ENCODE results near the gene CA5A.
"Not testable (repeated sequence)": the region's sequence is repeated elsewhere in the genome, so short reads cannot be mapped to it uniquely, and the experiment has no call there.

The CA5A gene

DNA sequence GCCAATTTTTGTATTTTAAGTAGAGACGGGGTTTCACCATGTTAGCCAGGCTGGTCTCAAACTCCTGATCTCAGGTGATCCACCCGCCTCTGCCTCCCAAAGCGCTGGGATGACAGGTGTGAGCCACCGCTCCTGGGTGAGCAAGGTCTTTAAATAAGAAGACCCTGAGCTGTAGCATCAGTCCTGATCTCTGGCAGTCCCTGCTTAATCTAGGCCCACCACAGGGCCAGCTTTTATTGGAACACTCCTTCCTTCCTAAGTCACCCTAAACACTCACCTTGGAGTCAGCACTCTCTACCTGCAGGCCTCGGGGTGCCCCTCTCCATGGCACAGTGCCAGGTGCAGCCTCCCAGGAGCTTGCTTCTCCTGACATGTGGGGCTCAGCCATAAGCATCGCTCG is 30.8 kb downstream of the CA5A start:
- H3K27me3 Mint-ChIP-seq; H3K36me3 Mint-ChIP-seq (ENCODE audit: insufficient read depth); DNase-seq (ENCODE audit: low spot score in 2 of 2); H3K27ac Mint-ChIP-seq (ENCODE audit: low read depth); H3K4me3 Mint-ChIP-seq; H3K4me1 Mint-ChIP-seq; ATAC-seq (replicated peaks; ENCODE audit: extremely low read depth, poor library complexity, severe bottlenecking); H3K9me3 Mint-ChIP-seq: not testable (repeated sequence)

DNA sequence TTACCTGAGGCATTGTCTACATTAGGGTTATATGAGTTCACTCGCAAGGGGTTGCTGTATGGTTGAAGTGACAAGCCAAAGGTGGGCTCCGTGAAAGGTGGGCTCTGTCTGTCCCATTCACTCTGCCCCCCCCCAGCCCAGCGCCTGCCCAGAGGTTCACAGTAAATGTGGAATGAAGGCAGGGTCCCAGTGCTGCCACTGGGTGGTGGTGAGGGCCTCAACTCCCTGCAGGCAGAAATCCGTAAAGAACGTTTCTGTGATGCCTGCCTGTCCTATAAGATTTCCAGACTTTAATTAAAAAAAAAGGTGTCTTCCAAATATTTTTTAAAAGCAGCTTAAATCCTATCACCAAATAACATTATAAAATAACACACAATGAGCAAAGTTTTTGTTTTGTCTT is 31.4 kb downstream of the CA5A start:
- not testable (repeated sequence) for H3K4me1 Mint-ChIP-seq; DNase-seq (ENCODE audit: low spot score in 2 of 2); H3K4me3 Mint-ChIP-seq; H3K27ac Mint-ChIP-seq (ENCODE audit: low read depth); H3K27me3 Mint-ChIP-seq; H3K9me3 Mint-ChIP-seq; ATAC-seq (replicated peaks; ENCODE audit: extremely low read depth, poor library complexity, severe bottlenecking); H3K36me3 Mint-ChIP-seq (ENCODE audit: insufficient read depth)

DNA sequence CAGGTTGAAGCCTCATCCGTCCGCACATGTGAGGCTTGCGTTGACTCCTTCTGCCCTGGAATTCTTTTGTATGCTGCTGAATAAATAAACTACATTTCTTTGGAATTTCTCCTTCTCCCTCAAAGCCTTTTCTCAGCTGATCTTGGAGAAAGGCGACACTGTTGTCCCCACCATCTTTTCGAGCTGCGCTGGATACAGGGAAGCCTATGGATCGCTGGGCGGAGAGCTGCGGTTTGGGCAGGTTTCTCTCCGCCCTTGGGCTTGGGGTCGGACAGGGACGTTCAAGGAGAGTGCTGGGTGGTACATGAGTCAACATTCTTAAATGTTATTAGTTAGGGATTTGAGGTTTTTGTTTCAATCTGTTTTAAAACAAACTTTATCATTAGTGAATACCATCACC is 35.8 kb downstream of the CA5A start:
- H3K27me3 Mint-ChIP-seq; DNase-seq (ENCODE audit: low spot score in 2 of 2); H3K27ac Mint-ChIP-seq (ENCODE audit: low read depth); H3K4me3 Mint-ChIP-seq; ATAC-seq (replicated peaks; ENCODE audit: extremely low read depth, poor library complexity, severe bottlenecking); H3K9me3 Mint-ChIP-seq; H3K36me3 Mint-ChIP-seq (ENCODE audit: insufficient read depth): not testable (repeated sequence)
- H3K4me1 Mint-ChIP-seq: peaks cover 28% of the 10 kb centered on the region

DNA sequence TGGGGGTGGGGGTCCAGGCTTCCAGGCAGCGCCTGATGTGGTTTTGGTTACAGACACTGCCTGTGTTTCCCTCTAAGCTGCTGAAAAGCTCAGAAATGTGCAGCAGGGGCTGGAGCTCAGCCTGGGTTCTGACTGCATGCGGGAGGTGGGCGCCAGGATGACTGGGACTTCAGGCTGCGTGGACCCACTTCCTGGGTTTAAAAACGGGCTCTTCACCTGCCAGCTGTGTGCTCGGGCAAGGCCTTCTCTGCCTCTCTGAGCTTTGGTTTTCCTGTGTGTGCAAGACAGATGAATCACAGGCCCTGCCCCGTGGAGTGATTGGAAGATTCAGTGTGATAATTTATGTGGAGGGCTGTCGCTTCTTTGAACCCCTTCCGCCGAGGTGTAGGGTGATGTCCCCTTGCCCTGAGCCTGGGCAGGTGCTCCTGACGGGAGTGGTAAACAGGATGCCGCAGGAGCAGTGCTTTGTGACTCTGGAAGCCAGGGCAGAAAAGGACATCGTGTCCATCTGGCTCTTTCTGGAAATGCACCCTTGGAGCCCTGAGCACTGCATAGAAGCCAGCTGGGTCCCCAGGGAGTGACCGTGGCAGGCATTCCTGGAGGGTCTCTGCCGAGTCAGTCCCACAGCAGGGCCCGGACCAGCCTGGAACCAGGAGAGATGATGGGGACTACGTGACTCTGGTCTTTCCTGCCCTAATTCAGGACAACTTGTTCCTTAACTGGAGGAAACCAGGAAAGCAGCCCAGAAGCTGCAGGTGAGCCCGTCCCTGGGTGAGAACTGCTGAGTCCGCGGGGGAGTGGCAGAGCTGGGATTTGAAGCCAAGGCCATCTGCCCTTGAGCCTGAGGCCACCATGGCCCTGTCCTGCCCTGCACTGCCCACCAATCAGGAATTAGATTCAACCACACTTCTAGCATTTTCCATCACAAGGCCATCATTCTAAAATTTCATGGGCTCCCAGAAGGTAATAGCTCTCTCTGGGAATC is 38.5 kb downstream of the CA5A start:
- peak overlapping the region; percentile 69 for H3K4me3 Mint-ChIP-seq
- H3K4me1 Mint-ChIP-seq: peaks cover 29% of the 10 kb centered on the region
- H3K27ac Mint-ChIP-seq (ENCODE audit: low read depth): peak overlapping the region; percentile 84
- peaks cover 7% of the 10 kb centered on the region for H3K36me3 Mint-ChIP-seq (ENCODE audit: insufficient read depth)
- ATAC-seq (replicated peaks; ENCODE audit: extremely low read depth, poor library complexity, severe bottlenecking) (peak; percentile 24), DNase-seq (ENCODE audit: low spot score in 2 of 2) (peak in 1 of 2 donors; percentile 22)
- no peaks in the 10 kb centered on the region for H3K27me3 Mint-ChIP-seq
- H3K9me3 Mint-ChIP-seq: no peaks in the 10 kb centered on the region

DNA sequence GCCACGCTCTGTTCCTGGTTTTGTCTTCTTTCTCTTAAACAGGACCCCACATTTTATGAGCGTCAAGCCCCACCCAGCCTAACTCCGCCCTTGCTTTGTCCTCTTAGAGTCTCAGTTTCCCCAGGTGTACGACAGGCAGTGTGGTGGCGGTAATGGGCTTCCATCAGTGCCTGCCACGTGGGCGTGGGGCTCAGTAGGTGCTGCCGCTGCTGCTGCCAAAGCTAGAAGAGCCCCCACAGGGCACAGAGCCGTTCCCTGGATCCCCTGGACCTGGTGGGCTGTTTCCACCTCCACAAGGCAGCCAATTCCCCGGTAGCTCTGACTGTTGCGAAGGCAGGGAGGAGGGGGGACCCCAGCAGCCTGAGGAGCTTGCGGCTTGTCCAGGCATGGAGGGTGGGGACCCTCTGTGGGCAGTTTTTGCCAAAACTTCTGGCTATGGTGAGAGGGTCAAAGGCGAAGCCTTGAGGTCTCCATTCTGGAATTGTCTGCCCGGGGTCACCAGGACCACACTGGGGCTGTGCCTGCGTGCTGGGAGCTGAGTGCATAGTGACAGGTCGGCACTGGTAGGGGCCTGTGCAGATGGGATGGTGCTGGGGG is 39.3 kb downstream of the CA5A start:
- H3K36me3 Mint-ChIP-seq (ENCODE audit: insufficient read depth); H3K9me3 Mint-ChIP-seq; ATAC-seq (replicated peaks; ENCODE audit: extremely low read depth, poor library complexity, severe bottlenecking); H3K27me3 Mint-ChIP-seq; DNase-seq (ENCODE audit: low spot score in 2 of 2): not testable (repeated sequence)
- Mint-ChIP-seq H3K4me3 (peak overlapping the region; percentile 69), H3K4me1 (peaks cover 29% of the 10 kb centered on the region), H3K27ac (ENCODE audit: low read depth) (peak overlapping the region; percentile 84)

DNA sequence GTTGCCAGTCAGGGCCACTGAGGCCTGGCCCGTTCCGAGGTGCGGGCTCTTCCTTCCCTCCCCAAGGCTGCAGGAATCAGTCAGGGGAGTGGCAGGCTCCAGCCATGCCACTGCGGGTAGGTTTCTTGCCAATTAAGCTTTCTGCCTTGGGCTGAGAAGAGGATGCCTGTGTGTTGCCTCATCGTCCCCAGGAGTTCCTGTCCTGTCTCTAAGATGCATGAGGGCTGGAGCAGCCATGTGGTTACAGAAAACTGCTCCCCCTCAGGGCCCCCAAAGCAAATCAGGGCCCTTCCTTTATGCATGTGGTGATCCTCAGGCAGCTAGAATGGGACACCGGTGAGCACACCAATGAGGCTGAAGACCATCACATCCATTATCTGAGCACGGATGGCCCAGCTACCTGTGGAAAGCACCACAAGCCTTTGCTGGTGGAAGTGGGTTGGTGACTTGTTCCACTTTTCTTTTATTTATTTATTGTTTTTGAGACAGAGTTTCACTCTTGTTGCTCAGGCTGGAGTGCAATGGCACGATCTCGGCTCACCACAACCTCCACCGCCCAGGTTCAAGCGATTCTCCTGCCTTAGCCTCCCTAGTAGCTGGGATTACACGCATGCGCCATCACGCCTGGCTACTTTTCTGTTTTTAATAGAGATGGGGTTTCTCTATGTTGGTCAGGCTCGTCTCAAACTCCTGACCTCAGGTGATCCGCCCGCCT is 40.0 kb downstream of the CA5A start:
- DNase-seq (ENCODE audit: low spot score in 2 of 2); H3K9me3 Mint-ChIP-seq; H3K36me3 Mint-ChIP-seq (ENCODE audit: insufficient read depth); H3K27me3 Mint-ChIP-seq: not testable (repeated sequence)
- Mint-ChIP-seq H3K4me3 (peak overlapping the region; percentile 69), H3K4me1 (peaks cover 29% of the 10 kb centered on the region), H3K27ac (ENCODE audit: low read depth) (peak overlapping the region; percentile 84)
- ATAC-seq (replicated peaks; ENCODE audit: extremely low read depth, poor library complexity, severe bottlenecking): peak; percentile 10

DNA sequence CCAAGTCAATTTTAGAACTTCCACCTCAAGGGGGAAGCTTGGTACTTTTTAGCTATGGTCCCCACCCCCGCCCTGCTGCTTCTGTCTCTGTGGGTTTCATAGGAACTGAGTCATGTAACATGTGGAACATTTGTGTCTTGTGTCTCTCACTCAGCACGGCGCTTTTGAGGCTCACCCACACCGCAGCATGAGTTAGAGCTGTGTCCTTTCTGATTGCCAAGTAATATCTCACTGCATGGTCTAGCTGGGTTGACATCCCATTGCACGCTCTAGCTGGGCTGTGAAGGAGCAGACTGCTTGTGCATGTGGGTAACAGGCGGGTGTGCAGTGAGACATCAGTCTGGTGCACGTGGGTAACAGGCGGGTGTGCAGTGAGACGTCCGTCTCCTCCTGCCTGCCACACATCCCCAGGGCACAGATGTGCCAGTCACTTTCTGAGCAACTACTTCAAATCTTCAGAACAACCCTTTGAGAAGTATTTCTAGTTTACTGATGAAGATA is 40.6 kb downstream of the CA5A start:
- Mint-ChIP-seq H3K4me1 (peaks cover 29% of the 10 kb centered on the region), H3K27me3 (no peaks in the 10 kb centered on the region), H3K27ac (ENCODE audit: low read depth) (peak overlapping the region; percentile 84), H3K9me3 (no peaks in the 10 kb centered on the region), H3K4me3 (peak overlapping the region; percentile 69), H3K36me3 (ENCODE audit: insufficient read depth) (peaks cover 7% of the 10 kb centered on the region)
- DNase-seq (ENCODE audit: low spot score in 2 of 2): peak; percentile 22 to 59
- ATAC-seq (replicated peaks; ENCODE audit: extremely low read depth, poor library complexity, severe bottlenecking): peak; percentile 87

DNA sequence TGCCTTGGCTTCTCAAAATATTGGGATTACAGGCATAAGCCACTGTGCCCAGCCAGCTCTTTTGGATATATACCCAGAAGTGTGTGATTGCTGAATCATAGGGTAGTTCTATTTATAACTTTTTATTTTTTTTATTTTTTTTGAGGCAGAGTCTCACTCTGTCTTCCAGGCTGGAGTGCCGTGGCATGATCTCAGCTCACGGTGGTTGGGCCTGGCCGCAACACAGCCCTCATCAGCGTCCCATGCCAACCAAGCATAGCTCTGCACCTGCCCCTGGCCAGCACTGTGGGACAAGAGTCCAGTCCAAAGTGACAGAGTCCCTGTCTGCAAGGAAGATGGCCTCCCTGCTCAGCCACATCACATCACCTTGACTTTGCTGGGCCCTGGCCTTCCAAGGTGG is 42.3 kb downstream of the CA5A start:
- H3K4me3 Mint-ChIP-seq; DNase-seq (ENCODE audit: low spot score in 2 of 2); H3K27ac Mint-ChIP-seq (ENCODE audit: low read depth); H3K9me3 Mint-ChIP-seq; H3K36me3 Mint-ChIP-seq (ENCODE audit: insufficient read depth); H3K27me3 Mint-ChIP-seq; ATAC-seq (replicated peaks; ENCODE audit: extremely low read depth, poor library complexity, severe bottlenecking): not testable (repeated sequence)
- peaks cover 29% of the 10 kb centered on the region for H3K4me1 Mint-ChIP-seq

DNA sequence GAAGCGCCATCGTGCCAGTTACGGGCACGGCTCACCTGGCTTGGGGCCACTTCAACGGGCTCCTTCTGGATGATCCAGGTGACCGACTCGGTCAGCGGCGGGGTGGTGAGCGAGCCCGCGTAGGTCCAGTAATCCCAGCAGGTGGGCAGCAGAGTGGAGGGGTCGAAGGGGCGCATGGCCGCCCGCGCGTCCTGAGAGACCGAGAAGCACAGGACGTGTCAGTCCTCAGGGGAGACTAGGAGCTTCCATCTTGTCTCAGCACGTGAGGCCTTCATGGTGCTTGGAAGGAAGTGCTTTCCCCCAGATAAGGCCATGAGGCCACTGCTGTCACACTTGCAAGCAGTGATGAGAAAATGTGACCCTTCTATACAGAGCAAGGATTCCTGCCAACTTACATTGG is 44.6 kb downstream of the CA5A start:
- H3K27ac Mint-ChIP-seq (ENCODE audit: low read depth): no peak overlapping the region
- DNase-seq (ENCODE audit: low spot score in 2 of 2) (no peak), ATAC-seq (replicated peaks; ENCODE audit: extremely low read depth, poor library complexity, severe bottlenecking) (no peak)
- H3K36me3 Mint-ChIP-seq (ENCODE audit: insufficient read depth): peaks cover 4% of the 10 kb centered on the region
- no peaks in the 10 kb centered on the region for H3K9me3 Mint-ChIP-seq
- no peaks in the 10 kb centered on the region for H3K27me3 Mint-ChIP-seq
- peaks cover 14% of the 10 kb centered on the region for H3K4me1 Mint-ChIP-seq
- H3K4me3 Mint-ChIP-seq: no peak overlapping the region

DNA sequence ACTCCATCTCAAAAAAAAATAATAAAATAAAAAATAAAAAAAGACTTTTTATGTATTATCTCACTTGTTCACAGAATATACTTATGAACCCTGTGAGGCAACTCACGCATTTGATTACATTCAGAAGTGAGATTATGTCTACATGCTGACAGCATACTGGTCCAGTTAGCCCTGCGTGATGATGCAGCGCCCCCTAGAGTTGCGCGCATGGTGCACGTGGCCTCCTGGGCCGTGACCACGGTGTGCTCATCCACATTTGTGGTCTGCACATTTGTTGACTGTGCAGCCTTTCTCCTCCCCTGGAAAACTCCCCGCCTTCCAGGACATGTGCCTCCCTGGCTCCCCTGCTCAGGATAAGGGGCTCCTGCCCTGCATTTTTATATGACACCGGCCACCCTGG is 46.6 kb downstream of the CA5A start:
- ATAC-seq (replicated peaks; ENCODE audit: extremely low read depth, poor library complexity, severe bottlenecking); H3K27me3 Mint-ChIP-seq; DNase-seq (ENCODE audit: low spot score in 2 of 2); H3K27ac Mint-ChIP-seq (ENCODE audit: low read depth); H3K36me3 Mint-ChIP-seq (ENCODE audit: insufficient read depth); H3K4me1 Mint-ChIP-seq; H3K9me3 Mint-ChIP-seq; H3K4me3 Mint-ChIP-seq: not testable (repeated sequence)

DNA sequence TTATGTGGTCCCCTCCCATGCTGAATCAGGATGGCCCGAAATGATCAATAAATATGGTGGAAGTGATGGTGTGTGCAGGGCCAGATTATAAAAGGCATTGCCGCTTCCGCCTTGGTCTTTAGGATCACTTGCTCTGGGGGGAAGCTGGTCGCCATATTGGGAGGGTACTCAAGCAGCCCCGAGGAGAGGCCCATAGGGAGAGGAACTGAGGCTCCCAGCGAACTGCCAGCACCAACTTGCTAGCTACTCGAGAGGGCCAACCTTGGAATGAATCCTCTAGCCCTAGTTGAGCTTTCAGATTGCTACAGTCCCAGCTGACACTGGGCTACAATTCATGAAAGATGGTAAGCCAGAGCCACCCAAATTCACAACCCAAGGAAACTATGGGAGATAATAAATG is 48.0 kb downstream of the CA5A start:
- ATAC-seq (replicated peaks; ENCODE audit: extremely low read depth, poor library complexity, severe bottlenecking); H3K4me3 Mint-ChIP-seq; H3K9me3 Mint-ChIP-seq; H3K4me1 Mint-ChIP-seq; H3K36me3 Mint-ChIP-seq (ENCODE audit: insufficient read depth); DNase-seq (ENCODE audit: low spot score in 2 of 2); H3K27me3 Mint-ChIP-seq; H3K27ac Mint-ChIP-seq (ENCODE audit: low read depth): not testable (repeated sequence)

DNA sequence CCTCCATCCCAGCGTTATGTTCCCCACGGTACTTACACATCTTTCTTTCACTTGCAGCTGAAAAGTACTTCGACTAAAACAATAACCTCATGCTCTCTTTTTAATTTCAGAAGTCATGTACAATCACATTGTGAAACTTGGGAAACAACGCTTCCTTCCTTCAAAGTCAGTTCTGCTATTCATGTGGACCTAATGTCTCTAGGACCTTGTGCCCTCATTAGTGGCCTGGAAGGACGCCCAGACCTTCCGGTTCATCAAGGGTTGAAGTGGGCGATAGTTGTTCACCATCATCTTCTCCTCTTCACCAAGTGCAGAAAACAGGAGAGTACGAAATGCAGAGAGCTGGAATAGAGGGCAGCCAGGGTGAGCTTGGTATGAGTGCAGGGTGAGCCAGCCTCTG is 48.4 kb downstream of the CA5A start:
- H3K27me3 Mint-ChIP-seq; H3K9me3 Mint-ChIP-seq; H3K4me1 Mint-ChIP-seq; ATAC-seq (replicated peaks; ENCODE audit: extremely low read depth, poor library complexity, severe bottlenecking); H3K4me3 Mint-ChIP-seq; H3K27ac Mint-ChIP-seq (ENCODE audit: low read depth); DNase-seq (ENCODE audit: low spot score in 2 of 2); H3K36me3 Mint-ChIP-seq (ENCODE audit: insufficient read depth): not testable (repeated sequence)
